NCI-H1694 treated with DMSO at 0.1 percent for 48 hours (cell line): ENCODE results near the gene DCK.
A peak's percentile ranks its signal among the peaks of the same experiment; 100 is the strongest.
"Not testable (repeated sequence)": the region's sequence is repeated elsewhere in the genome, so short reads cannot be mapped to it uniquely, and the experiment has no call there.

Experiments used
- DNase-seq: peaks from one replicate; lab custom pipeline; 2025; lab: John Stamatoyannopoulos, UW

Gene DCK

DNA sequence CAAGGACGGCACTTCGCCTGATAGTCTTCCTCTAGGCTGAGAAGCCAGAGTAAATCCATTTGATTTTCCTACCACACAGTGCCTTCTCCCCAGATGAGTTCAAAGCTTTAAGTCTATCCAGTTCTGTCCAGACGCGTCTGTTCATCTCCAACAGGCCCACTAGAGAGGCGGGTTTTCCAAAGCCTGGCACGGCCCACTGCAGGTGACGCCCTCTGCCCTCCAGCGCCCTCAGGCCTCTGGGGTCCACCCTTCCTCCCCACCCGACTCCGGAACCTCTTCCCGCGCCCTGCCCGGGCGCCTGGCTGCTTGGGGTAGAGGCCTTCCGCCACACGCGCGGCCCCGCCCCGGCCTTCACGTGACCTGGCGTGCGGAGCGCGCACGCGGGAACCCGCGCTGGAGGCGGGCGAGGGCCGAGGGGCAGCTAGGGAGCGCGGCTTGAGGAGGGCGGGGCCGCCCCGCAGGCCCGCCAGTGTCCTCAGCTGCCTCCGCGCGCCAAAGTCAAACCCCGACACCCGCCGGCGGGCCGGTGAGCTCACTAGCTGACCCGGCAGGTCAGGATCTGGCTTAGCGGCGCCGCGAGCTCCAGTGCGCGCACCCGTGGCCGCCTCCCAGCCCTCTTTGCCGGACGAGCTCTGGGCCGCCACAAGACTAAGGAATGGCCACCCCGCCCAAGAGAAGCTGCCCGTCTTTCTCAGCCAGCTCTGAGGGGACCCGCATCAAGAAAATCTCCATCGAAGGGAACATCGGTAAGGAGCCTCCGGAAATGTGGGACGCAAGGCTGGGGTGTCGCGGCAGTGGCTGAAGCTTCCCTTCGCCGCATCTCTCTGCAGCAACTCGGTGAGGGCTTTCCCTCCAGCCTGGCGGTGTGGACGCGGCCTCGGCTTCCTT is at the start of gene DCK:
Gene DCK, plus strand, starts transcription at position 469 of the 888 bp plus-strand sequence. Its CDS starts 187 bp downstream, at position 656.
- DNase-seq = peak; percentile 63

DNA sequence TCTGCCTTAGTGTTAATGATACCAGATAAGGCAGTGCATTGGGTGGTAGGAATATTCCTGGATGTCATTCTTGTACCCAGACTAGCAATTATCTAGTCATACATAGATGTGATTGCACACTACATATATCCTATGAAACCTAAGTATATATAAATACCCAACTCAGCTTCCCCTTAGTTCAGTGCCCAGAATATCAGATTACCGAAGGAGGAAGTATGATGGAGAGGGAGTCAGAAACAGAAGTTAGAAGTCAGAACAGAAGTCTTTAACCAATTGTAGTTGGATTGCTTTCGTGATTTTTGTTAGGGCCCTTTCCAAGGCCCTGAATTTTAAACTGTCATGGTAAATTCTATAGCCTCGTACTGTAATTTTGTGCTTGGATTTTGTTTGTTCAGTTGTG is 48.4 kb upstream of the DCK start:
- no peak for DNase-seq

DNA sequence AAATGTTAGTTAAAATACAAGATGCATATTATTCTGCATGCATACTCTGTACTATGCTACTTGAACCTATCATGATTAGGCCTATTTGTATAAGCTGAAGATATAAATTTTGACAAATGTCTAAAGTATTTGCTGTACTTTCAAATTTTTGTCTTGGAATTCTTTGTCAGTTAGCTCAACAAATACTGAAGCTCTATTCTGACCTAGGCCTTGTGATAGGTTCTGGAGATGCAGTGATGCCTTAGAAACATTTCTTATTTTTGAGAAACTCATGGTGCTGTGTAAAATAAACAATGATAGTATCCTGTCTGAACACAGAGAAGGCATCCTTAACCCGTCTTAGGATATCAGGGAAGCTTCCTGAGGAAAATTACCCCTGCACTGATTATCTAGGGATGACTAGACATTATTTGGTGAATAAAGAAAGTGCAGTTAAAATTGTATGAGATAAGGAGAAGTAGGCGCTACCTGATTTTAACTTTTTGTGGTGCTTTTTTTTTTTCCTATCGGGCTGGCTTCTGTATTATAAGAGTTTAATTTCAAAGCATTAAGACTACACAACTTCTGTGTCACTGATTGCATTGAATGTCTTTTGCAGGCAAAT is 47.9 kb upstream of the DCK start:
- no peak for DNase-seq

DNA sequence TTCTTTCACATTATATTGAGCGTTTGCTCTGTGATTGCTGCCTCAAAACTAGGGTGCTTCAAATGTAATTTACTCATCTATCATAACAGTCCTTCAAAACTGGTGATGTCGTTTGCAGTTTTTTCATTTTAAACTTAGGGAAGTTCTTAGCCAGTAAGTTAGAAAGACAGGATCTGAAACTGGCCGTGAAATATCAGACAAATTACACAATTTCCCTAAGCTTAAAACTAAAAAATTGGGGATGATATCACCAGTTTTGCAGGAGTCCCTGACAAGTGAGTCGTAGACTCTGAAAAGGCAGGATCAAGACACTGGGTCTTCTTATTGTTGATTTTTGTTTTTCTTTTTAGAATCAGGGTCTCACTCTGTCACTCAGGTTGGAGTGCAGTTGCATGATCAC is 46.5 kb upstream of the DCK start:
- DNase-seq = no peak

DNA sequence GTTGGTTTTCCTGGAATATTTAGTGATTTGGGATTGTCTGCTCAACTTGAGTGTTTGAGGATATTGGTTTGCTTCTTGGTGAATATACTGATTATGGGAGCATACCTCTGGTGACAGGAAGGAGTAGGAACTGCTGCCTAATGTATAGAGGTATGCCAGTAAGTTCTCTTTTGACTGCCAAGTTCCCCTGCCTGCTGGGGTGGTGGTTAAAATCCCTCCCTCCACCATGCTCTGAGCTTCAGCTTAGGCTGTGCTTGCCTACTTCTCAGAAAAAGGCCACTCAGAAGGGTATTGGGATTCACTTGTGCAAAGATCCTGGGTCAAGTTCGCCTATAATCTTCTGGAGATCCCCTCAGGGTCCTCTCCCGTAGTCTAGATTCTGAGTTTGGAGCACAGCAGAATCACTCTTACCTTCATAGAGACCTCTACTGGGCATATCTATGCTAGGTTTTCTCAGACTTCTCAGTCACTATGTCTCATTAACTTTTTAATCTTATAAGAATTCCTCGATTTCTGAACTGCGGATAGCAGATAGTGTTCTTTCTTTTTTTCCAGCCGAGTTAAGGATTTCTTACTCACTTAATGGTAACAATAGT is 44.7 kb upstream of the DCK start:
- no peak for DNase-seq

DNA sequence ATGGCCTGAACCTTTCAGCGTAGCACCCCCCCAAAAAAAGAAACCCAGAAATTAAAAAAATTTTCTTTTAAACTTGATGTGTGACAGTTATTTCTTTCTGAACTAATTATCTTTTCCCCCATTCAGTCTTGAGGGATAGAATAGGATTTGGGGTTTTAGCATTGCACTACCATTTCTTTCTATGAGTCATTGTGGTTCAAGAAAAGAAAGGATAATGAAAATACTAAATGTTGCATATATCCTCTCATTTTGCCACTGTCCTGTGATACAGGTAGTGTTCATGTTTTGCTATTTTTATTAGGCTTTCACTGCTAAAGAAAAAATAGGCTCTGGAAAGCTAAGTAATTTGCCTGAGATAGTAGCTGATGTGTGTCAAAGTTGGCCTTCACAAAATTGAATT is 39.4 kb upstream of the DCK start:
- DNase-seq = no peak

DNA sequence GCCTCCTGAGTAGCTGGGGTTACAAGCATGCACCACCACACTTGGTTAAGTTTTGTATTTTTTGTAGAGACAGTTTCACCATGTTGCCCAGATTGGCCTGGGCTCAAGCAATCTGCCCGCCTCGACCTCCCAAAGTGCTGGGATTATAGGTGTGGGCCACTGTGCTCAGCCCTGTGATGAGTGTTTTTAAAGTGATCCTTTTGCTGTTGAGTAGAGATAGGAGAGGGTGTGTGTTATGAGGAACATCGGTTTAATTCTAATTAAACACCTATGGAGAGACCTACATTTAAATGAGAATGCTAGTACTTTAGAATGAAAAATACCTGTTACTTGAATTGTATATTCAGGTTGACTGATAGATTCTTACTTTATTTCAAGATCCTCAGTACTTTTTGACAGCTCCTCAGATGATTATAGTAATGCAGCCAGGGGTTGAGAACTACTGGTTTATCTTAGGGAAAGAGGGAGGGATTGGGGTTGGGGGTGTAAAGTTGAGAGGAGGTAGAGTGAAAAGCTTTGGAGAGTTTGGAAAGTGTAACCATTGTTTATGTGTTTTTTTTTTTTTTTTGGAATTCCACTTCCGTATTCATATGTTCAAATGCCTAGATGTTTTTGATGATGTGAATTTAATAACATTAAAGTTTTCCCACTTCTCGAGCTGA is 36.8 kb upstream of the DCK start:
- no peak for DNase-seq

DNA sequence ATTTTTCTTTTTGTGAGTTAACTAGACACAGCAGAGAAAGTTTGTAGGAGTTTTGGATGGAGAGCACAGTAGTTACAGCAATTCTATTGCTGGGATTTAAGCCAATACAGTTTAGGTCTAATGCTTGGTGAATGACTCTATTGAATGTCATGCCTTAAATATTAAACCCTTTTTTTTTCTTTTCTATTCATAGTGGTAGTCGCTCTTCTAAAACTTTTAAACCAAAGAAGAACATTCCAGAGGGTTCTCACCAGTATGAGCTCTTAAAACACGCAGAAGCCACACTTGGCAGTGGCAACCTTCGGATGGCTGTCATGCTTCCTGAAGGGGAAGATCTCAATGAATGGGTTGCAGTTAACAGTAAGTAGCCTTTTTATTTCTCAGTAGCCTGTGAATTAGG is 34.8 kb upstream of the DCK start:
- no peak for DNase-seq

DNA sequence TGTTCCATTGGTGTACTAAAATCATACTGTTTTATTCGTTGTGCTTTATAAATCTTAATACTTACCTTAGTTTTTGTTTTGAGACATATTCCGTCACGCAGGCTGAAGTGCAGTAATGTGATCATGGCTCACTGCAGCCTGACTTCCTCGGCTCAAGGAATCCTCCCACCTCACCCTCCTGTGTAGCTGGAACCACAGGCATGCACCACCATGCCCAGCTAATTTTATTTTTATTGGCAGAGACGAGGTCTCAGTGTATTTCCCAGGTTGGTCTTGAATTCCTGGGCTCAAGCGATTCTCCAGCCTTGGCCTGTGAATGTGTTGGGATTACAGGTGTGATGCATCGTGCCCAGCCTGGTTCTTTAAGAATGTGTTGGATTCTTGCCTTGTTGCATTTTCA is 24.4 kb upstream of the DCK start:
- DNase-seq = no peak

DNA sequence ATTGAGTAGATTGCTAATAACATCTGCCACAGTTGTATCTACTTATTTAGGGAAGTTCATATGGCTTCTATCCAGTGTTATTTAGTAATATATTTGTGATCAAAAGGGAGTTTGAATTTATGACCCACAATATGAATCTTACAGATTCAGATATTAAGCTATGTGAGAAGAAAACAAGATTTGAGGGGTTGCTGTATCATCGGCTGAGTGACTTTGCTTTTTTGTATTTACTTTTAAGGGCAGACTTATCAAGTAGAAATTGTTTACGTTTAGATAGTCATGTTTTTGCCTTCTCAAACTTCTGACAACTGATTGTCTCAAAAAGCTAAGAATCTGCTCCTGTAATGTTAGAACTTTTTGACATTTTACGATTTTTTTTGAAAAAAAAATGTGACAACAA is 17.2 kb upstream of the DCK start:
- no peak for DNase-seq

DNA sequence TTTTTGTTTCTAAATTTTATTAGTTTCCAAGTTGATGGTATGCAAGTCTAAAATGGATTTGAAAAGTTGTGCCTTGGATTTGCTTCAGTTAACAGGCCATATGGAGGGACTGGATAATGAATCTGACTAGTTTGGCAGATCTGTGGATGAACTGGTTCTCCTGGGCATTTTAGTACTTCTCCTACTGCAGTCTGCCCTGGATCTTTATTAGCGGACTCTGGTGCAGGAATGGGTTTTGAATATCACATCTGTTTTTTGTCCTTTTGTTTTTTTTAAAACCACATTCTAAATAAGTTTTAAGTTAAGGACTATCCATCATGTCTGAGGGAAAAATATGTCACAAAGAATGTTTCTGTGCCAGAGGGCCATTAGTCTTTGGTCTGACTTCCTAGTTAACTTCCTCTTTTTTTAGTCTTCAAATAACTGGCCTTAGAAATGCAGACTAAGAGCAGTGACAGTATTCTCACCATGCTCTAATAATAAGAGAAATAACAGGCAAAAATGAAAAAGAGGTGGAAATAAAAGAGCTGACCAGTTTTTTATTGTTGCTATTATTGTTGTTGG is 13.9 kb upstream of the DCK start:
- DNase-seq = no peak

DNA sequence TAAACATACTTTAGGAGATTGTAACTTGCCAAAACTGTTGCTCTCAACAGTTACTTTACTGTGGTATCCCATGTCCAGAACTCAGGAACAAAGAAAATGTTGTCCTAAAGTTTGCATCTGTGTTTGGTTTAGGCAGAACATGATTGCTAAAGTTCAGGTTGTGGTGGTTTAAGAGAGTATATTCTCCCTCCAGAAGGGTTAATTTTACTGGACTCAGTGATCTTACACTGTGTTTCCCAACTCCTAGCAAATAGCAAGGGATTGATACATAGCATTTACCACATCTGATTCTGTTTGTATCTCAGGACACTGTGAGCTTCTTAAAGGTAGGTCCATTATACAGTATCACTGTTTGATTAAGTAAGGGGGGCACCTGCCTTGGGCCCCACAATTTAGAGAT is 13.3 kb upstream of the DCK start:
- DNase-seq = no peak

DNA sequence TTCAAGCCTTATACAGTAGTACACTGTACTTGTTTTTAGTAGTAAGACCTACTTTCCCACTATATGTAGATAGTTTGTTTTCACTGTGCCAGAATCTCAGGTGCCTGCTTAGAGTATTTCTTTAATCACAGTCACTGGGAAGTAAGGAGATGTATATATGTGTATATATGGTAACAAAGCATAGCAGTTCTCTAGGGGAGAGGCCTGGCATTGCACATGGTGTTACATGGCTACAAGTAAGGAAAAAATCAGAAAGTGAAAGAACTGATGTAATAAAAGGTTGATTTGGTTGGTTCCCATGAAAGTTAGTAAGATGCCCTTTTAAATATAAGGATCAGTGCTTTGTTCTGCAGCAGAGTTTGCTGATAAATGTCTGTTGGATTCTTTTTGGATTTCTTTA is 9.3 kb upstream of the DCK start:
- no peak for DNase-seq

DNA sequence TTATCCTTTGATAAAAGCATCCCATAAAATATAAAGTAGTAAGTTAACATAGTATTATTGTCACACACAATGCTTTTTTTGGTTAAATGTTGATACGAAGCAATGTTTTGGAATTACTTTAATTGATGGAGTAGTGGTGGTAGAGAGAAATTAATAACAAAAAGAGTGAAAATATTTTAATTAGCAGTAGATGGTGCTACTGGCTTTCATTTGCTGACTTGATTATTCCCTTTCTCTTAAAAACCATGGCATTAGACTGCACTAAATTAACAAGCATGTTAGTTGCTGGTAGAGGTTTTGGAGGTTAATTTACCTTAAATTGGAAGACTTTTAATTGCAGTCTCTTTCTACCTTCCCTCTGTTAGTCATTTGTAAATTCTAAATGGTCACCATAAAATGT is 8.9 kb upstream of the DCK start:
- DNase-seq = no peak

DNA sequence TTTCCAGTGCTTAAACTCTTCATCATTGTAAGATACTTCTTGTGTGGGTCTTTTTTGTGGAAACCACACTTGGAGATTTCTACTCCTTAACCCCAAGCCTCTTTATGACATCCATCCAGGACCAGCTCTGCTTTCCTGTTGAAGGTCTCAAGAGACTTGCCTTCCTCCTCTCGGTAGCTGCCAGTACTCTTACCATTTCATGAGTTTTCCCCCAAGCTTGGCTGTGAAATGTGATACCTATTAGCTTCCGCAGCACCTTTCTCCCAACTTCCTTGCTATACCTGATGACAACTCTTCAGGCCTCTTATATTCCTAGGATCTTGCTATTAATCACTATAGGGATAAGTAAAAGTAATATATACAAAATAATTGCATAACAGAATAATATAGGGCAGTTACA is 1.9 kb upstream of the DCK start:
- DNase-seq = no peak

DNA sequence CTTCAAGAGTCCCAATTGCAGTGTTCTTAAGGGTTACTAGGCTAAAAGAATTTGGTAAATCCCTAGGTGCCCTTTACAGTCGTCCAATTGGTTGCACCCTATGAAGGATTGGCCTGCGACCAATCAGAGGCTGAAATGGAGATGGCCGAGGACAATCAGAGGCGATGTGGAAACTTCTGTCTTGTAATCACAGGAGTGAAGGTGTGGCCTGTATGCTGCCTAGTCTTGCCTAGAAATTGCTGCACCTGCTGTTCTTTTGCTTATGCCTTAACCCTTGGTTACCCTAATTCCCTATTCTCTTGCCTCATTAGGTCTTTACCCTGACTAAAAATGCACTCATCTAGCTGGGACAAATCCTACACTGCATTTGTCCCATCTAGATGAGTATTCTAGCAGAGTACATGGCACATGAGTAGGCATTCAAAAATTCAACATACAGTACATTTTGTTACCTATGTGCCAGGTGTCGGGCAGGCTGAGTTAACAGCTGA is 1.0 kb upstream of the DCK start:
- DNase-seq = no peak

DNA sequence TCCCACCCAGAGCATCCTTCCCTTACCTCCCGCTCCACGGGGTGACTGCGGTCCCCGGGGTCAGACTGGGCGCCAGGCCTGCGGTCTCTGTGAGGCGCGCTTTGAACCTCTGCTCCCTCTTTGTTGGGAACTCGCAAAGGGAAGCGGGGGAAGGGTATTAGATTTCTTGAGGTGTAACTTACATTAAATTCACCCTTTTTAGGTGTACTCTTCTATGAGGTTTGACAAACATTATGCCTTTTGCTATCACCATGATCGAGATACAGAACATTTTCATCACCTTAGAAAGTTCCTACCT is 569 bp downstream of the DCK start:
- DNase-seq = no peak

DNA sequence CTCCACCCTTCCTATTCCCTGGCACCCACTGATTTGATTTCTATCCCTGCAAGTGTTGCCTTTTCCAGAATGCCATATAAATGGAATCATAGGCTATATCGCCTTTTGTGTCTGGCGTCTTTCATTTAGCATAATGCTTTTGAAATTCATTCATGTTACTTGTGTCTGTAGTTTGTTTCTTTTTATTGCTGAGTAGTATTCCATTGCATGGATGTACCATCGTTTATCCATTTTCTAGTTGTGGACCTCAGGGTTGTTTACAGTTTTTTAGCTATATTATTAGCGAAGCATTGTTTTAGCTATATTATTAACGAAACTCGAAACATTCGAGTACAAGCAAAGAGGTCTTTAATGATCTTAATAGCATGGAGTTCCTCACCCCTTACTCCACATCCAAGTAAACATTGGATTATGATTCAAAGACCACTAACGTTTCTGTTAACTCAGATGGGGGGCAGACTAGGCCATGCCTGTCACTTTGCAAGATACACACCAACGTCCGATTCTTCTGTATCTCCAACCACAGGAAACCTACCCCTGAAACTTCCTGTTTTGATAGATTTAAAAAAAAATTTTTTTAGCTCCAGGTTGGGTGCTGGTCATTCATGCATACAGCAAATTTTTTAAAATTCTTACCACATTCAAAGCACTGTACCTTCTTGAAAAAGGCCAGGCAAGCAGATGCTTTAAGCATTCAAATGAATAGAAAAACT is 1.1 kb downstream of the DCK start:
- no peak for DNase-seq

DNA sequence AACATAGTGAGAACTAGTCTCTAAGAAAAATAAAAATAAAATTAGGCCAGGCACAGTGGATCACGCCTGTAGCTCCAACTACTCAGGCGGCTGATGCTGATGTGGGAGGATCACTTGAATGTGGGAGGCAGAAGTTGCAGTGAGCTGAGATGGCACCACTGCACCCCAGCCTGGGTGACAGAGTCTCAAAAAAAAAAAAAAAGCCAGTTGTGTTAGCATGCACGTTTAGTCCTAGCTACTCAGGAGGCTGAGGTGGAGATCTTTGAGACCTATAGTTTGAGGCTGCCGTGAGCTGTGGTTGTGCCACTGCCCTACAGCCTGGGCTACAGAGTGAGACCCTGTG is 2.5 kb downstream of the DCK start:
- DNase-seq = no peak

DNA sequence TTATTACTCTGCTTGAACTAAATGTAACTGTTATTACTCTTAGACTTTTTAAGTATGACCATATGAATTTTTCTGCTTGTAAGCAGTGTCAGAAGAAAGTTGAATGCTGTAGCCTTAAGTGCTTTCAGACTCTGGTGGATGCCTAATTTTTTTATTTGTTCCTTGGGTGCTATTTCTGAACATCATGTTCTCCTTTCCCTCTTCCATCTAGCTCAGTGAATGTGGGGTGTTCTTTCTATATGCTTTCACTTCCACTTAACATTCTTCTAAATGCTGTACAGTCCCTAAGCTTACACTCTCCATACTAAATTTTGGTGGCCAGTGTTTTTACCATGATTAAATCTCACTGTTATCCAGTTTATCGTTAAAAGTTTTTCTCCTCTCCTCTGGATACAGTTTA is 3.6 kb downstream of the DCK start:
- no peak for DNase-seq

DNA sequence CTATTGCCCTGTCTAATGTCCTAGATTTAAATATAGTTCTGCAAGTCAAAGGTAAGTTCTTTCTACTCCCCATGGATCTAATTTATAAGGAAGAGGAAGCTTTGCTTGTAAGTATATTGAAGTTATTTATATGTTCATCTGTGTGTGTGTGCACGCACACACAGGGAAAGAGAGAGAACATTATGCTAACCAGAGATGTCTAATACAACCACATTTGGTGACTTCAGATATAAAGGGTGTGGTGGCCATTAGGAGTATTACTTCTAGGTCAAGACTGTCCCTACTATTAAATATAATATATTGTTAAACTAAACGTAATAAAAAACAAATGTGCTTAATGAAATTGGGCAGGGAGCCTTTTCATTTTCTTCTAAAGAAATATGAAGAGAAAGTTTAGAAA is 4.1 kb downstream of the DCK start:
- no peak for DNase-seq

DNA sequence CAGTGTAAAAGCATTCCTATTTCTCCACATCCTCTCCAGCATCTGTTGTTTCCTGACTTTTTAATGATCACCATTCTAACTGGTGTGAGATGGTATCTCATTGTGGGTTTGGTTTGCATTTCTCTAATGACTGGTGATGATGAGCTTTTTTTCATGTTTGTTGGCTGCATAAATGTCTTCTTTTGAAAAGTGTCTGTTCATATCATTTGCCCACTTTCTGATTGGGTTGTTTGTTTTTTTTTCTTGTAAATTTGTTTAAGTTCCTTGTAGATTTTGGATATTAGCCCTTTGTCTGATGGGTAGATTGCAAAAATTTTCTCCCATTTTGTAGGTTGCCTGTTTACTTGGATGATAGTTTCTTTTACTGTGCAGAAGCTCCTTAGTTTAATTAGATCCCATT is 6.2 kb downstream of the DCK start:
- DNase-seq = not testable (repeated sequence)
